Stimulated activated CD4-positive, alpha-beta T cell treated with anti-CD3 and anti-CD28 coated beads, Interleukin-15, amount 100 ng/mL, for 48 hours (primary cell): ENCODE measurements around the gene TPM3.
A peak's percentile ranks its signal among the peaks of the same experiment; 100 is the strongest.
"Not testable (repeated sequence)": the region's sequence is repeated elsewhere in the genome, so short reads cannot be mapped to it uniquely, and the experiment has no call there.

Experiments
- DNase-seq, 2 donors: peaks; one replicate each; pipeline ENCODE4 v3.0.0-alpha.2; 2020; ENCODE audit warnings: low read depth in 2 of 2

The TPM3 gene

DNA sequence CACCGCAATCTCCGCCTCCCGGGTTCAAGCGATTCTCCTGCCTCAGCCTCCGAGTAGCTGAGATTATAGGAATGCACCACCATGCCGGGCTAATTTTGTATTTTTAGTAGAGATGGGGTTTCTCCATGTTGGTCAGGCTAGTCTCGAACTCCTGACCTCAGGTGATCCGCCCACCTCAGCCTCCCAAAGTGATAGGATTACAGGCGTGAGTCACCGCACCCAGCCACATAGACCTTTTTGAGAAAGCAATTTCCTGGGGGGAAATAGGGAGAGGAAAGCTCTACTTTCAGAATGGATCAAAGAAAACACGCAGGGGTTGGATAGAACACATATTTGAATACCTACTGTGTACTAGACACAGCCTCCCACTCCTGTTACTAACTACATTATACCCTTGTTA lies 13.9 kb upstream of the TPM3 start:
- DNase-seq: not testable (repeated sequence)

DNA sequence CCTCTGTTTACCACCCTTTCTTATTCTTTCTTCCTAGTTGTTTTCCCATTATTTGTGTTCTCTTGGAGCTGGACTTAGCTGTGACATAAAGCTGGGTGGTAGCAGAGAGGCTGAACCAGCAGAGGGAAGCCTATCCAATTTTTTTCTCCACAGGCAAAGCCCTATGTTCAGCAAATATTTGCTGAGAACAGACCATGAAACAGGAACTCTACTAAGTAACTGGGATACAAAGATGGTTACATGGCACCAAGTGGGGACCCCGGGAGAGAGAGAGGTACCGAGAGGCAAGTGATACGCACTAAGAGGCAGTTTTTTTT lies 7.6 kb upstream of the TPM3 start:
- no peak for DNase-seq

DNA sequence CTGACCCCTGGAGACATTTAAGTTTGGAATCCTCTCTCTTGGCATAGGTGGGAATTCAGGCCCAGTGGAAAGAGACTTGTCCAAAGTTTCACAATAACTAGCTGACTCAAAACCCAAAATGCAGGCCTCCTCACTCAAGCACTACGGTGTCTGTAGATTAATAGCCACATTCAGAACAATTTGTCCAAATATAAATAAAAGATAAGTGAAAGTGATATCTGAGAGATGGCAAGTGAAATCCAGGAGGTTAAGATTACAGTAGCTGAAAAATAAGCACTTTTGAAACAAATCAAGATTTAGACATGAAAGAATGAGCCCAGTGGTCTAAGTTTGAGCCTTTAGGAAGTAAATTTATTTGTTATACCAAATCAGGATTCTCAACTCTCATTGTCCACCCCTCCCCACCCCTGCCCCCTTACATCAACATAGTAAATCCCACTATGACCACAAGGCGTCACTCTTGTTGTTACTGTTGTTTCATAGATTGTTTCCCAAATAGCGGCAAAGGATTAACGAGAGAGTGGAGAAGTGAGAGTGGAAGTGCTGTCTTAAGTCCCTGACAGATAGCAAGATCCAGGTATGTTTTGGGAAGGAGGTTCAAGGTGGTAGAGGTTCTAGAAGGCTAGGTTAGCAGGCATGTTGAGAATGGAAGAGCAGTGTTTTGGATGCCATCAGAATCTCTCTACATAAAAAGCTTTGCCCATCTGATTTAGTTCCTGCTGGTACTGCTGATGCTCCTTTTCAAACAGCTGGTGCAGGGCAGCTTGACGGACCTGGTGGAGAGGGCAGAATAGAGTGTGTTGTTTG lies 7.1 kb upstream of the TPM3 start:
- DNase-seq: no peak

DNA sequence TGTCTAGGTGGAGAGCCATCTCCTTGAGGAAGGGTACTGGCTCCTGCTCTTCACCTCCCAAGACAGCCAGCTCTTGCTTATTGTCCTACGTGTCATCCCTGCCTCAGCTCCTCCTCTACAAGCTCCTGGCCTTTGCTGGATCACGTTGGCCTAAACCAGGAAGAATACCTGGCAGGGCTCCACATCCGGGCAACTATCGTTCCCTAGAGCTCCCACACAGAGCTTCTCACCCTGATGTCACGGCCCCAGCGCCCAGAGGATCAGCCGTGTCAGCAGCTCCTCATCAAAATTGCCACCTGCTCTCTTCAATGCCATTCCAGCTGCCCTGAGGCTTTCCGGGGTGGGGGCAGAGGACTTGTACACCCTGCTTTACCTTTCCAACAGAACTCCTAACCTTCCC lies 1.9 kb upstream of the TPM3 start:
- DNase-seq: no peak

DNA sequence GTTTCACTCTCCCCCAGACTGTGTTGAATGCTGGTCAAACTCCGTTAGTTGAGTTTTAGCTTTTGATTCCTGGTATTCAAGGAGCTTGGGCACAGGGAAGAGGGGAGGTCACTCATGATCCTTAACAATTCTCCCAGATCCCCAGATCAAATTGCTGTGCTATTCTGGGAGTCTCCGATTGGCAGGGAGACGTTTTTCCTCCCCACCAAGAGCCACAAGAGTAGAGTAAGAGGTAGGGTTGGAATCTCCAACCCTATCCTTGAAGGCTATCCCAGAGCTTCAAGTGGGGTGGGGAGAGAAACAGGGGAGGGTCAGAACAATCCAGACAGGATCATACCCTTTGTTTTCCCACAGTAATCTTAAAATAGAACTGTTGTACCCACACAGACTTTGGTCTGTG lies 576 bp upstream of the TPM3 start:
- no peak for DNase-seq

DNA sequence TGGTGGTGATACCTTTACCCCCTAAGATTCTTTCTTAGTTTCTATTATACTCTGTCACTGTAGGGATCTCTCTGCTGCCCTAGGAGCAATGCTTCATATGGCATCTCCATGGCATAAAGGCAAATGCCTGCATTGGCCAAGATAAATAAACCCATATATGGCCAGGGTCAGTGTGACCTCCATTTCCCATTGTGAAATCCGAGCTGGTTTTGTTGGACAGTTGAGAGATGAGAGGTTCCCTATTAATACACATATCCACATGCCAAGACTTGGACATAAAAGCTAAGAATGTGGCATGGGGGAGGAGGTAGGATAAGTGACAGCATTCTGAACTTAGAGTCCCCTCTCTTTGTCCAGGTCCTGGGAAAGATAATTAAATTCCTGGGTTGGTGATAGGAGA lies 1.4 kb downstream of the TPM3 start:
- DNase-seq: no peak

DNA sequence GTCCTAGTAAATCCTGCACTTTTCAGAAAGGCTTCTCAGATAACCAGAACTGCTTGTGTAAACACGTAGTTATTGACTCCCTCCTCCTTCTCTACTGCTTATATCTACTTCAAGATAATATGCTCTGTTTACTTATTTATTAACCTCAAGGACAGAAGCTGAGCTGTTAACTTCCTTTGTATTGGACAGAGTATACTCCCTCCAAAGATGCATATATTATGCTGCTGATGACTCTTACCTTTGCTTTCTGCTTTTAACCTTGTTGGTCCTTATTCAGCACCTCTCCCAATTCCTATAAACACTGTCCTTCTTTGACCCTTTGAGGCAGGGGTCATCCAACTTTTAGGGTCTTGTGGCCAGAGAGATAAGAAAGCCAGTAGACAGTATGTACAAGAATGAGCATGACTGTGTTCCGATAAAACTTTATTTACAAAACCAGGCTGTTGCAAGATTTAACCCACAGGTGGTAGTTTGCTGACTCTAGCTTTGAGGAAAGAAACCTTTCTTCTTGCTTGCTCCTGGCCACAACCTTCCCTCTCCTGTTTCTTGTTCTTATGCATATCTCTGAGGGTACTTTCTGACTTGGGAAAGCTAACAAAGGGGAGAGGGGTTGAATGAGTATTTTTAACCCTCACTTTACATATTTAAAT lies 4.9 kb downstream of the TPM3 start:
- DNase-seq: no peak

DNA sequence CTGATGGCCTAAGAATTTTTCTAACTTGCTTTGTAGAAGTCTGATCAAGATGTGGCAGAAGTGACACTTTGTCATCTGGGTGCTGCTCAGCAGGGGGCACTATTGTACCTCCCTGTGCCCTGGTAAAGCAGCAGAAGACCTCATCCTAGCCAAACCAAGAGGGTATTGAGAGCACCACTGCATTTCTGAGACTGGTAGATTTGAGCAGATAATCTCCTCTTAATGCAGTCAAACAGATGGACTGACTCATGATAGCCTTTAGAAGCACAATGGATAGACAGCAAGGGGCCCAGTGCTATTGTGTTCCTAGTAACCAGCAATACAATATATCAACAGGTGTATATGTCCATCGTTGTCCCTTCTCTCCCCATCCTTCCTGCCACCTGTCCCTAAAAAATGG lies 5.7 kb downstream of the TPM3 start:
- peak; percentile 52 to 67 for DNase-seq

DNA sequence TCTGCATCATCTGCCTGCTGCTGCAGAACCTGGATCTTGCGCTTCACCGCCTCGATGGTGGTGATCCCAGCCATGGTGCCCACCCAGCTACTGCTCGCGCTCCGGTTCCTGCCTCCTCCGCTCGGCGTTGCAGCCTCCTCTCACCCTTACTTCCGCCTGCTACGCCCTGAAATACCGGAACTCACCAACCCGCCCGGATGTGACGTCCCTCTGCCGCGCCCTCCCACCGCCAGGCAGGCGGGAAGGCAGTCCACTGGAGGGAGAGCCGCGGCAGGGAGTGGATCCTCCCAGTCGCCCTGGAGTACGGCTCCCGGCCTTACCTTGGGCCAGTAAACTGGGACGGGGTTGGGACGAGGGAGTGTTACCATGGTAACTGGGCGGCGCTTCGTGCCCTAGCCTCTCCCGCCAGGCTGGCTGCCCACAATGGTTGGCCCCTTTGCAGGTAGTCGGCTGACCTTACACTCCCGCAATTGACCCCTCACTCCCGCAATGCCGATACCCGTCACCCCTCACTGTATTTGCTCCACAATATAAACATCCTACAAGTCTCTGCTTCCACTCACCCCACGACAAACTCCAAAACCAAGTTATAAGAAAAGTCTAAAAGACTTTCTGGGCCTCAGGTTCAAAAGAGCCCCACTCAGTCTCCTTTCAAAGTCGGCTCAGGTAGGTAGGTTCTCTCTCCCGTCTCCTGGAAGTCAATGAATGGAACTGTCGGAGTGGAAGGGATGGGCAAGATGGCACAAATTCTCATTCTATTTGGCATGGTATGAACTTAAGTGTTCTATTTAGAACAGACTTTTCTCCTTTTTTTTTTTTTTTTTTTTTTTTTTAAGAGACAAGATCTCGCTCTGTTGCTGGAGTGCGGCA lies 8.6 kb downstream of the TPM3 start:
- DNase-seq: peak; percentile 94 to 95

DNA sequence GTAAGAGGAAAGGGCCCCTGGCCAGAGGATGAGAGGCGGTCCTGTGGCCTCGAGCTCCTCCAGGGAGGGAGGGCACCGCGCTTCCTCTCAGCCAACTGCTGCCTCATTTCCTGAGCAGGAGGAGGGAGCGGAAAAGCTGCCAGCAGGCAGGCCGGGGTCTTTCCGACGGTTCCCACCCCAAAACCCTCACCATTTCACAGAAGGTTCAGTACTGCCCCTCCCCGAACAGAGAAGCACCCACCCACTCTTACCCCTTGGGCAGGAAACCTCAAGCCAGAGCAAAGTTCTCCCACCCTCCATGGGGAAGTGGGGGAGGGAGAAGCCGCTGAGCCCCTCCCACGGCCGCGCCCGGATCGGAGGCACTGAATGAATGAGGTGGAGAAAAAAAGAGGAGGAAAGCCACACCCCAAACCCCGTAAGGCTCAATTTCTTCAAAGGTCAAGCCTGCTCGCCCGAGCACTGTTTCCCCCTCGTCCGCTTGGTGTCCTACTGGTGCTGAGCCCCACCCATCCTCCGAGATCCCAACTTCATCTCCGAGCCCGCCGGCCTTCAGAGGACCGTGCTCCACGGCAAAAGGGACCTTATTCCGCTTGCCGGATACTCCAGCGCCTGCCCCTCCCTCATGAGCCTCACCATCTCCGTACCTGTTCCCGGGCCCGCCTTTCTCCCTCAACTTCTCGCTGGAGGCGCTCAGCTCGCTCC lies 9.4 kb downstream of the TPM3 start:
- DNase-seq: peak; percentile 76 to 78

DNA sequence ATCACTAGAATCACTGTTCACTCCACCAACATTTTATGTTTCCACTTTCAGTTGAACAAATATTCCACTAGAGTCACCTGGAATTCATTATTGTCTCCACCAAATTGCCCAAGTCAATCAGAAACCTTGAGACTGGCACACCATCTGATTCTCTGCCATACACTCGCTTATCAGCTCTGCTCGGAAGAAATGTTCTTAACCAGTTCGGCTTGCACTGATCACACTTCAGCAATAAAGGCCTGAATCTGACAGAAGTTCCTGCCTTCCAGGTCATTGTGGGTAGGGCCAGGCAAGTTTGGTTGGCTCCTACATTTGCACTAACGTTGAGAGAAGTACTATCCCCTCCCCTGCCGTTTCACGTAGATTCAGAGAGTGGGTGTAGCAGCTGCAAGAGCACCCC lies 10.0 kb downstream of the TPM3 start:
- no peak for DNase-seq

DNA sequence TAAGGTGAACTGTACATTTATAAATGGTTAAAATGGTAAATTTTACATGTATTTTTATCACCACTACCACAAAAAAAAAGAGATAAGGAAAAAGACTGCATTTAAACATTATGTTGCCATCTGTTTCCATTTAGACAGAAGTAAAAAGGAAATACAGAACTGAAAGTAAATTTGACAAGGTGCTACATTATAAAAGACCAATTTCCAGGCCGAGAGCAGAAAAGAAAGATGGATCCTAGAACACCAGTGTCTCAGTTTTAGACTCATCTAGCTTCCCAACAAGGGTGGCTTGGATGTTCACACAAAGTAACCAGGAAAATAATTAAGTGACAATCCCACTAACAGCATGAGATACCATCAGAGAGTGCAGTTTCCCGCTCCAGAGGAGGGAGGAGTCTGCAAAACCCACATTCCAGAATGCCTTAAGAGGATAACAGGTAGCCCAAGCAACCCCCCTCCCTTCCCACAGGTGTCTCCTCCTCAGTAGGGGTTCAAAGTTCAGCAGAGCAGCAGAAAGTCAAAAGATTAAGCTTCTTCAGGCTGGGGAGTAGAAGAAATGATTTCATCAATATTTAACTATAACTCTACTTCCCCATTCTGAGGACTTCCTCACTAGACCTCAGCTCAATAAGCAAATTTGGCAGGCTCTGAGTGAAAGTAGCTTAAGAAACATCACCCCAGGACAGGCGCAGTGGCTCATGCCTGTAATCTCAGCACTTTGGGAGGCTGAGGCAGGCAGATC lies 11.8 kb downstream of the TPM3 start:
- DNase-seq: no peak

DNA sequence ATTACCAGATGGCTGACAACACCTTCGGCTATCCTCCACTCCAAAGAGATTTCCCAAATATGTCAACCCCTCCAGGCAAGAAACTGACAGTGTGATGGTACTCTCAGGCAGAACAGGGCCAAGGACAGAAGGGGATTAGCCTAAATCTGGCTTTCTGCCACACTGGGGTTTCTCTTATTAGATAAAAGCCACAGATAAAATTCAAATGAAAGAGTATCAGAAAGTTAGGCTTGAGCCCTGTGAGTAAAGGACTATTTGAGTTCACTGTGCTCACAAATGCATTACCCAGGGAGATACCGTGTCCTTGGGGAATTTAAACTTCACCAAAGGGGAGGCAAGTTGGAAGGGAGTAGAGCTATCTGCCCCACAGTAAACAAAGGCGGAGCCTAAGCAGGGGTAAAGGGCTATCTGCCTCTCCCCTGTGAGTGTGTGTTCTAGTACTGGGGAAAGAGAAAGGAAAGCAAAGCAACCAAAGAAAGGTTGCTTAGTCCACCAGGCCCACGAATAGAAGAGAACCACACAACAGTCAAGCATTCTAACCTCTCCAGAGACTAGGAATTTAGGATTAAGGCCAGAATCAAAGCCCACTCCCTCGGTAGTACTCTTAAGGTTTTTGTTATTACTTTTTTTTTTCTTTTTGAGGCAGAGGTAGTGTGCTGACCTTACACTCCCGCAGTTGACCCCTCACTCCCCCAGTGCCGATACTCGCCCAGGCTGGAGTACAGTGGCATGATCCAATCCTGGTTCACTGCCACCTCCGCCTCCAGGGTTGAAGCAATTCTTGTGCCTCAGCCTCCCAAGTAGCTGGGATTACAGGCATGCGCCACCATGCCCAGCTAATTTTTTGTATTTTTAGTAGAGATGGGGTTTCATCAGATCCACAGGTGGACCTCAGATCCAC lies 12.7 kb downstream of the TPM3 start:
- no peak for DNase-seq

DNA sequence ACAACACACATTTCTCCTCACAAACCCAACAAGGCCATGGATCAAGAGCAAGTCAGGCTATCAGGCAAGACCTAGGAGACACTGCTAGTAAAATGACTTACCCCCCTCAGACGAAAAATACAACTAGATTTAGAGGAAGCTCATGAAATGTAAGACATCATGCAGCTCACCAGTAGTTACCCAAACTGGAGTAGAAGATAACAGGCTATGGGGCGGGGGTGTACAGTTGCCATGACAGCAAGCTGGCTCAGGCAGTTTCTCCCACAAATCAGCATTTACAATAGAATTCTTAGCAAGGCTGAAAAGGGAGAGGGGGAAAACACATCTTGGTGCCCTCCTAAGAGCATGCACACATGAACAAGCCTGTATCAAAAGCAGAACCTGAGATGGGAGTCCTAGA lies 13.9 kb downstream of the TPM3 start:
- no peak for DNase-seq

DNA sequence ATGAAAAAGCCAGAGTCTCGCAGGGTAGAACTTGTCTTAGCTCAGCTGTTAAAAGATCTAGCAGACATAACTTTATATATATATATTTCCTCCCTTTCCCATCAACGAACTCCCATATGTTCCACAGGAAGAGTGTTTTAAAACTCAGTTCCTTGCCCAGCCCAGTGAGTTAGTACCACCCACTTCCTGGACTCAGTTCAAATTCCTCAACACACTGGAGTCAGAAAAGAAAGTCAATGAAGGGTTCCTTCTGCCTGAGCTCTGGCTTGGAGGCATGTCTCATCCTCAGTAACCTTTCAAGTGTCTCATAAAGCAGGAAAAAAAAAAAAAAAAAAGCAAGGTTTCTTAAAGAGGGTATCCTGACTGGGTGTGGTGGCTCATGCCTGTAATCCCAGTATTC lies 15.6 kb downstream of the TPM3 start:
- no peak for DNase-seq

DNA sequence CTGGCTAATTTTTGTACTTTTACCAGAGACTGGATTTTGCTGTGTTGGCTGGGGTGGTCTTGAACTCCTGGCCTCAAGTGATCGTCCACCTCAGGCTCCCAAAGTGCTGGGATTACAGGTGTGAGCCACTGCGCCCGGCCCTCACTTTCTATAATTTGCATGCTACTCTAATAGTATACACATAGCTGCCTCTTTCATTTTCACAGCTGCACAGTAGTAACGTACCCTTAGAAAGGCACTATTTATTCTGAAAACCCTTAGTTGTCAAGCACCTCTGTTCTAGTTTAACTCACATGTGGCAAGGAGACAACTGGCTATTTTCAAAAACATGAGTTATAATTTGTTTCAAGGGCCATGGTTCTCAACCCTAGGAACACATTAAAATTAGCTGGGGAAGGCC lies 17.2 kb downstream of the TPM3 start:
- no peak for DNase-seq

DNA sequence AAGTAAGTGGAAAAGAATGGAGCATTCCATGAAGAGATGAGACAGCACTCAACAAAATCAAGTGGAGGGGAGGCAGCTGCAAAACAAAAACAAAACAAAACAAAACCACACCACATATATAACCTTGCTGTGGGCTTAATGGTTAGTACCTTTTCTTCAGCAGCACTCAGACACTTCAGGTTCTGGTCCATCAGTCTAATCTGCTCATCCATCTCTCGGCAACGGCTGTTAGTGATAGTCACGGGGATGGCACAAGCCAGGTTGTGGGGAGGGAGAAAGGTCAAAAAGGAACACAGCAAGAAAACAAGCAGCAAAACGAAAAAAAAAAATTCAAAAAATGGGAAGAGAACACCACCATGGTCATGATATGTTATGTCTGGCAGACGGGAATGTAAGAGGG lies 20.0 kb downstream of the TPM3 start:
- DNase-seq: no peak

DNA sequence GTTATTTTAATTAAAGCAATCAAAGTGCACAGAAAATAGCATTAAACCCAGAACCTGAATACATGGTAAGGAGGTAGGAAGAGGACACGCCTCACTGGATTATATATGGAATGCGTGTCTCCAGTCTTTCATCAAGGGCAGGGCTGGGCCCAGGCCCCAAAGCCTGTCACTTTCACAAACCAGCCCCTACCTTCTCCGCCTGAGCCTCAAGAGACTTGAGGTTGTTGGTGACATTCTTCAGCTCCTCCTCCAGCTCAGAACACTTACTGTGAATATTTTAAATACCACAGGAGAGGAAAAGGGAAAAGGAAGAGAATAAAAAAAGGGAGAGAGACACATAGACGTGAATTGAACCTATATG lies 20.7 kb downstream of the TPM3 start:
- DNase-seq: no peak

DNA sequence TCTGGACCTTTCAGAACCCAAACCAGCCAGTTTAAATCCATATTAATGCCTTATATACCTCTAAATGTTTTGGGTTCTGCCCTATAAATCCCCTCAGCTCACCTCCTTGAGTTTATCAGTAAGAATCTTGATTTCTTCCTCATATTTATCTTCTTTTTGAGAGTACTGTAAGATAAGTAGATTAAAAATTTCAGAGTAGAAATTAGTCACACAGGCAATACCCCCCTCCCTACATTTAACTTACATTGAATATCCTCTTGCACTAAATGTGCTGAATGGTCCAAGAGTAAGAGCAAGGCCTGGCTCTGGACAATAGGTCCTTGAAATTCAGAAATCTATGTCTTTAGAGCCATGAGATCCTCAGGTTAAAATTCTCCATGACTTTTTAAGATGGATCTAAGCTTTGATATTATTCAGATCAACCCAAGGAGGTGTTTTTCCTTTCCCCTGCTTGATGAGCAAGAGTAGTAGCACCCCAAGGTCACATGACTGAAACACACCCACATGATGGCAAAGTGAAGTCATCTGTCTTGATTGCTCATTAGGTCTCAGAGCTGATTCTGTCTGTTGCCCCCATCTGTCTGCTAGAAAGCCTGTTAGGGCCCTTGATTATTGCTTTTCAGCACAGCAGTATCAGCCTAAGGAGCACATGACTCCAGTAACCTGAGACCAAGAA lies 21.2 kb downstream of the TPM3 start:
- peak; percentile 38 to 63 for DNase-seq

DNA sequence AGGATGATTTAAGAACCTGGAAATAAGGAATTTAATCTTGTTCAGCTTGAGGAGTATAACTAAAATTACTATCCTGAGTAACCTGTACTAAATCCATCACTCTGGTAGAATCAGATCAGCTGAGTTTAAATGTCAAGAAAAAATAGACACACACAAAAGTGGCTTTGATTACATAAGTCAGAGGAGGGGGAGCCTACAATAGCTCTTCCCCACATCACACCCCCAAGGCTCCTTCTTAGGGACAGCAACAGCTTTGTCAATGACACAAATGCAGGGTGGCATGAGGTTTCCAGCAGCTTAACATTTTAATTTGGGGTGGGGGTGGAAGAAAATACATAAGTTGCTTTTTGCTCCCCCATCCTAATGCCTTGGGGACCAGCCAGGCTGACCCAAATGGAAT lies 24.4 kb downstream of the TPM3 start:
- no peak for DNase-seq
